ENCODE results near the gene ZP1. TPM values are rescaled to one million over a fixed set of nuclear protein-coding genes. Genes with fewer than 3 reads are reported as not detected.

The ZP1 gene
- polyA plus RNA-seq, 6 donors from 2014 or later: not detected

Other genes starting within 250 kb of the ZP1 start
- not detected for gene MS4A8, start 167.9 kb upstream of the ZP1 start, polyA plus RNA-seq (ENCODE audit: low read depth in 6 of 6)
- gene MS4A18, start 142.8 kb upstream of the ZP1 start, polyA plus RNA-seq (ENCODE audit: low read depth in 6 of 6): not detected
- gene MS4A15, start 110.7 kb upstream of the ZP1 start, polyA plus RNA-seq (ENCODE audit: low read depth in 6 of 6): not detected
- not detected for gene MS4A10, start 82.2 kb upstream of the ZP1 start, polyA plus RNA-seq (ENCODE audit: low read depth in 6 of 6)
- 10 to 100 TPM; 12.9 to 23.7 (median 14.7) TPM for gene CCDC86, start 25.4 kb upstream of the ZP1 start, polyA plus RNA-seq (ENCODE audit: low read depth in 6 of 6)
- gene PTGDR2, start 11.6 kb upstream of the ZP1 start, polyA plus RNA-seq (ENCODE audit: low read depth in 6 of 6): not detected
- 10 to 100 TPM in 5 of 6 donors, 1 to 10 TPM in 1; 5.6 to 19.3 (median 15.6) TPM for gene PRPF19, start 39.0 kb downstream of the ZP1 start, polyA plus RNA-seq (ENCODE audit: low read depth in 6 of 6)
- 100 to 1,000 TPM; 286 to 521 (median 315) TPM for gene TMEM109, start 46.6 kb downstream of the ZP1 start, polyA plus RNA-seq (ENCODE audit: low read depth in 6 of 6)
- gene TMEM132A, start 56.9 kb downstream of the ZP1 start, polyA plus RNA-seq (ENCODE audit: low read depth in 6 of 6): 1 to 10 TPM in 1 of 6 donors, under 1 TPM in 3, not detected in 2; 0.23 to 1.2 (median 0.40) TPM
- gene SLC15A3, start 84.6 kb downstream of the ZP1 start, polyA plus RNA-seq (ENCODE audit: low read depth in 6 of 6): 10 to 100 TPM in 5 of 6 donors, 1 to 10 TPM in 1; 7.0 to 18.1 (median 15.9) TPM
- gene CD6, start 104.1 kb downstream of the ZP1 start, polyA plus RNA-seq (ENCODE audit: low read depth in 6 of 6): 10 to 100 TPM in 4 of 6 donors, 1 to 10 TPM in 2; 6.4 to 25.2 (median 10.8) TPM
- 10 to 100 TPM in 3 of 6 donors, 1 to 10 TPM in 3; 5.6 to 21.0 (median 10.5) TPM for gene CD5, start 234.9 kb downstream of the ZP1 start, polyA plus RNA-seq (ENCODE audit: low read depth in 6 of 6)